CD4-positive, CD25-positive, alpha-beta regulatory T cell (primary cell): ENCODE data around the gene UPK3A. TPM values are rescaled to one million over a fixed set of nuclear protein-coding genes. Genes with fewer than 3 reads are reported as not detected.
"Not testable (repeated sequence)": the region's sequence is repeated elsewhere in the genome, so short reads cannot be mapped to it uniquely, and the experiment has no call there.

ENCODE experiments used
- ATAC-seq, 2 donors: fragments of 150-1000 bp; cut with Tn5 transposase; one replicate each; pipeline ENCODE4 v1.10.0; 2021; ENCODE audit warnings: low read depth in 2 of 2, moderate number of reproducible peaks in 2 of 2, moderate library complexity in 1 of 2
- DNase-seq, 3 donors: peaks; one replicate each; pipeline versions ENCODE4 v3.0.0 to v3.0.0-alpha.2; 2012 to 2022; ENCODE audit warnings: mixed read lengths in 1 of 3
- H3K27ac ChIP-seq: one replicate; pipeline ENCODE4 v1.7.0; 2013; ENCODE audit warnings: mild to moderate bottlenecking, low read length; ENCODE audit not compliant: insufficient read depth, poor library complexity, severe bottlenecking
- H3K27me3 ChIP-seq: one replicate; pipeline ENCODE4 v1.7.0; 2013; ENCODE audit warnings: low read length; ENCODE audit not compliant: control insufficient read depth, insufficient read depth
- H3K36me3 ChIP-seq: one replicate; pipeline ENCODE4 v1.7.0; 2013; ENCODE audit warnings: mild to moderate bottlenecking, low read length, moderate library complexity; ENCODE audit not compliant: control insufficient read depth, insufficient read depth
- H3K4me1 ChIP-seq: 2 replicates; pipeline ENCODE4 v1.7.0; 2013; ENCODE audit warnings: mild to moderate bottlenecking, low read length; ENCODE audit not compliant: insufficient read depth, control insufficient read depth, poor library complexity, severe bottlenecking
- H3K4me3 ChIP-seq: one replicate; pipeline ENCODE4 v1.7.0; 2013; ENCODE audit warnings: low read depth, mild to moderate bottlenecking, low read length, moderate library complexity
- H3K9me3 ChIP-seq, 2 experiments: 1 replicate in 1 of 2; 2 replicates in 1 of 2; pipeline ENCODE4 v1.7.0; 2013; ENCODE audit warnings: low read length in 2 of 2, mild to moderate bottlenecking in 1 of 2, moderate library complexity in 1 of 2; ENCODE audit not compliant: control insufficient read depth in 2 of 2
- H3K27ac Mint-ChIP-seq, 3 donors: one replicate each; pipeline ENCODE4 v1.8.0; 2020 to 2022; ENCODE audit warnings: mild to moderate bottlenecking in 3 of 3, mixed read lengths in 3 of 3, moderate library complexity in 2 of 3
- H3K27me3 Mint-ChIP-seq: one replicate; pipeline ENCODE4 v1.8.0; 2022; ENCODE audit warnings: mild to moderate bottlenecking, mixed read lengths
- H3K36me3 Mint-ChIP-seq: one replicate; pipeline ENCODE4 v1.8.0; 2020; ENCODE audit warnings: mixed read lengths
- H3K4me1 Mint-ChIP-seq, 4 donors: one replicate each; pipeline ENCODE4 v1.8.0; 2020 to 2022; ENCODE audit warnings: mixed read lengths in 4 of 4, mild to moderate bottlenecking in 1 of 4
- H3K4me3 Mint-ChIP-seq, 4 donors: one replicate each; pipeline ENCODE4 v1.8.0; 2020 to 2022; ENCODE audit warnings: mild to moderate bottlenecking in 4 of 4, mixed read lengths in 4 of 4, moderate library complexity in 3 of 4
- H3K9me3 Mint-ChIP-seq, 7 donors: one replicate each; pipeline ENCODE4 v1.8.0; 2020 to 2022; ENCODE audit warnings: mixed read lengths in 7 of 7, mild to moderate bottlenecking in 3 of 7, moderate library complexity in 2 of 7
- polyA plus RNA-seq, 4 donors: library from polyadenylated mRNA; unstranded; fragments of 300-500 nt; fragmentation: Illumina TruSeq; gene quantifications; one replicate each; pipeline ENCODE4 v1.2.3, GENCODE V29; 2021
- total RNA-seq: library from RNA; stranded (reverse); gene quantifications from one replicate; pipeline ENCODE4 v1.2.3, GENCODE V29; 2022

UPK3A gene
- total and polyA plus RNA-seq, 5 donors from 2014 or later, result not detected

DNA sequence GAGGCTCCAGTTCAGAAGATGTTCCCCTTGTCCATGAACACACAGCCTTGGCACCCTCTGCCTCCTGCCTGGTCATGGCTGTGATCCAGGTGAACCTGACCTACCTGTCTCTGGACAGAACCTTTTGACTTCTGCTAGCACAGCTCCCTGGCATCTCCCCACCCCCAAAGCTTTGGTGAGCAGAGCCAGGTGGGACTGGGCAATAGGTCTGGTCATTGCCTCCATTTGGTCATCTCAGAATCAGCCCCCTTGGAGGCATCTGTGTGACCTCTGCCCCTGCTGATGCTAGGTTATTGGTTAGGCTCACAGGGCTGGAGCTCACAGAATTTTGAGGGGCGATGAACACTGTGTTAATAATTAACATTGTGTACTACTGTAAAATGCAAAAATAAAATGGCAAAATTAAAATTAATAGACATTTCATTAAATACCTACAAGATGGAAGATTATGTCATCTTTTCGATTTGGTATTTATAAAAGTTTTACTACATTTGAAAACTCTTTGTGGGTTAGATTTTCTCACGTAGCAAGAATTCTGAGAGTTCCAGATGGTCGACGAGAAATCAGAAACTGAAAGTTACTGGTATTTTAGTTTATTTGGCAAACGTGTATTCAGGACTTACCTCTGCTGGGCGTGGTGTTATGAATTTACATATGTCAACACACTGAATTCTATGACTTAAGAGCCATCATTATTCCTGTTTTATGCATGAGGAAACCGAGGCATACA, 35.8 kb upstream of the UPK3A start:
- Histone ChIP-seq H3K36me3 (no peaks in the 10 kb centered on the region), H3K9me3 (no peaks in the 10 kb centered on the region), H3K4me1 (peaks cover 7% of the 10 kb centered on the region), H3K27ac (no peak overlapping the region), H3K27me3 (no peaks in the 10 kb centered on the region), H3K4me3 (peak overlapping the region; percentile 47)
- Mint-ChIP-seq H3K27me3 (no peaks in the 10 kb centered on the region), H3K4me1 (peaks cover 0 to 20% (median 3%) of the 10 kb centered on the region in 4 donors), H3K9me3 (no peaks in the 10 kb centered on the region), H3K36me3 (no peaks in the 10 kb centered on the region), H3K27ac (peak overlapping the region in 1 of 3 donors; percentile 88), H3K4me3 (peak overlapping the region in 1 of 4 donors; percentile 10)
- DNase-seq (peak in 1 of 3 donors; percentile 61), ATAC-seq (peak in 1 of 2 donors; percentile 43)

- Mint-ChIP-seq H3K4me1 (peaks cover 0 to 19% (median 9%) of the 10 kb centered on the region in 4 donors), H3K36me3 (peaks cover 3% of the 10 kb centered on the region), H3K4me3 (no peak overlapping the region), H3K9me3 (no peaks in the 10 kb centered on the region), H3K27me3 (no peaks in the 10 kb centered on the region), H3K27ac (no peak overlapping the region)
- ATAC-seq (no peak), DNase-seq (no peak)
- H3K27ac ChIP-seq, result no peak overlapping the region
- H3K9me3 ChIP-seq, result no peaks in the 10 kb centered on the region
- no peak overlapping the region for H3K4me3 ChIP-seq
- H3K36me3 ChIP-seq, result no peaks in the 10 kb centered on the region
- no peaks in the 10 kb centered on the region for H3K27me3 ChIP-seq
- H3K4me1 ChIP-seq, result peaks cover 12% of the 10 kb centered on the region
These were observed 32.9 kb upstream of the UPK3A start for GRCh38 chr22:45251825-45252224.

GRCh38 chr22:45253039-45253641, 31.6 kb upstream of the UPK3A start:
- H3K4me1 ChIP-seq, result peaks cover 12% of the 10 kb centered on the region
- Mint-ChIP-seq H3K27me3 (no peaks in the 10 kb centered on the region), H3K9me3 (peaks cover 0 to 2% (median 0%) of the 10 kb centered on the region in 7 donors)

DNA sequence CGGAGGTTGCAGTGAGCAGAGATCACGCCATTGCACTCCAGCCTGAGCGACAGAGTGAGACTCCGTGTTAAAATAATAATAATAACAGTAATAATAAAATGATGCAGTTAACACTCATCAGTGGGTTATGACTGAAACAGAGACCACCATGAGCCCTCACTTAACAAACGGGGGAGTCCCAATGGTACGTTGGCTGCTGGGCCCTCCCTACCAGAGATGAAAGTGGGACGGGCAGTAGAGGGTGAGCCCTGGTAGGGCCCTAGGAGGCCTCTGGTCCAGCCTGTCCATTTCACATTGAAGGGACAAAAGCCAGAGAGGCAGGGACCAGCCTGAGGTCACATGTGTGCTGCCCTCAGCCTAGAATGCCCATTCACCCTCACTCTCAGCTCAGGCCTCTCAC, 30.4 kb upstream of the UPK3A start:
- Histone ChIP-seq H3K27ac (peak overlapping the region; percentile 14), H3K36me3 (no peaks in the 10 kb centered on the region), H3K4me3 (no peak overlapping the region), H3K9me3 (no peaks in the 10 kb centered on the region), H3K27me3 (no peaks in the 10 kb centered on the region), H3K4me1 (peaks cover 12% of the 10 kb centered on the region)
- Mint-ChIP-seq H3K4me3 (no peak overlapping the region), H3K4me1 (peaks cover 0 to 8% (median 8%) of the 10 kb centered on the region in 4 donors), H3K9me3 (peaks cover 0 to 2% (median 0%) of the 10 kb centered on the region in 7 donors), H3K27me3 (no peaks in the 10 kb centered on the region), H3K27ac (peak overlapping the region; percentile 37 to 98 (median 84)), H3K36me3 (peaks cover 3% of the 10 kb centered on the region)
- ATAC-seq (no peak), DNase-seq (no peak)

More at GRCh38 chr22:45253039-45253641, 31.6 kb upstream of the UPK3A start:
- peak overlapping the region in 1 of 4 donors; percentile 25 for H3K4me3 Mint-ChIP-seq
- Histone ChIP-seq H3K27ac (no peak overlapping the region), H3K4me3 (no peak overlapping the region), H3K27me3 (no peaks in the 10 kb centered on the region), H3K36me3 (no peaks in the 10 kb centered on the region), H3K9me3 (no peaks in the 10 kb centered on the region)
- ATAC-seq (no peak), DNase-seq (no peak)
- peaks cover 3% of the 10 kb centered on the region for H3K36me3 Mint-ChIP-seq
- peak overlapping the region in 1 of 3 donors; percentile 3 for H3K27ac Mint-ChIP-seq
- peaks cover 0 to 16% (median 8%) of the 10 kb centered on the region in 4 donors for H3K4me1 Mint-ChIP-seq

GRCh38 chr22:45254789-45255278, 29.9 kb upstream of the UPK3A start:
- H3K4me3 Mint-ChIP-seq, result peak overlapping the region in 1 of 4 donors; percentile 4
- no peaks in the 10 kb centered on the region for H3K9me3 ChIP-seq
- no peaks in the 10 kb centered on the region for H3K27me3 Mint-ChIP-seq
- H3K27ac Mint-ChIP-seq, result peak overlapping the region; percentile 37 to 98 (median 84)
- ATAC-seq (peak; percentile 66 to 92), DNase-seq (peak in 1 of 3 donors; percentile 46)
- no peaks in the 10 kb centered on the region for H3K36me3 ChIP-seq
- peaks cover 0 to 2% (median 0%) of the 10 kb centered on the region in 7 donors for H3K9me3 Mint-ChIP-seq
- H3K27ac ChIP-seq, result peak overlapping the region; percentile 14
- H3K4me3 ChIP-seq, result no peak overlapping the region
- peaks cover 0 to 10% (median 8%) of the 10 kb centered on the region in 4 donors for H3K4me1 Mint-ChIP-seq
- H3K4me1 ChIP-seq, result peaks cover 12% of the 10 kb centered on the region
- no peaks in the 10 kb centered on the region for H3K27me3 ChIP-seq
- peaks cover 3% of the 10 kb centered on the region for H3K36me3 Mint-ChIP-seq

- H3K4me1 ChIP-seq, result peaks cover 12% of the 10 kb centered on the region
- not testable (repeated sequence) for H3K36me3 ChIP-seq, H3K27ac ChIP-seq, H3K27ac Mint-ChIP-seq, H3K9me3 Mint-ChIP-seq, DNase-seq, H3K4me1 Mint-ChIP-seq, H3K36me3 Mint-ChIP-seq, H3K27me3 ChIP-seq, ATAC-seq, H3K9me3 ChIP-seq, H3K4me3 ChIP-seq
- Mint-ChIP-seq H3K4me3 (peak overlapping the region in 1 of 4 donors; percentile 53), H3K27me3 (peaks cover 23% of the 10 kb centered on the region)
These were observed 26.8 kb upstream of the UPK3A start for GRCh38 chr22:45257941-45258340.

GRCh38 chr22:45259754-45260394, 24.9 kb upstream of the UPK3A start:
- Histone ChIP-seq H3K4me3 (no peak overlapping the region), H3K36me3 (no peaks in the 10 kb centered on the region), H3K27ac (no peak overlapping the region), H3K9me3 (no peaks in the 10 kb centered on the region), H3K4me1 (peaks cover 8% of the 10 kb centered on the region), H3K27me3 (no peaks in the 10 kb centered on the region)
- H3K27me3 Mint-ChIP-seq, result peaks cover 43% of the 10 kb centered on the region
- DNase-seq (no peak), ATAC-seq (no peak)
- H3K36me3 Mint-ChIP-seq, result peaks cover 3% of the 10 kb centered on the region
- H3K9me3 Mint-ChIP-seq, result peaks cover 0 to 2% (median 0%) of the 10 kb centered on the region in 7 donors
- H3K4me3 Mint-ChIP-seq, result no peak overlapping the region
- peaks cover 0 to 8% (median 3%) of the 10 kb centered on the region in 4 donors for H3K4me1 Mint-ChIP-seq
- H3K27ac Mint-ChIP-seq, result peak overlapping the region in 1 of 3 donors; percentile 44
